HepG2 (cell line): Measurements from ENCODE around the gene CNGA1.

Experiments
- CEBPB ChIP-seq: IDR thresholded peaks from 2 replicates; pipeline ENCODE4 v1.6.1; 2011; ENCODE audit warnings: low read depth, low read length, improper control_type of control experiment, borderline replicate concordance
- DRAP1 ChIP-seq: IDR thresholded peaks from 2 replicates; pipeline ENCODE4 v1.6.1; 2016; ENCODE audit warnings: missing genetic modification reagents, missing compliant biosample characterization
- MED8 ChIP-seq: sonication (generic); formaldehyde crosslinking; IDR thresholded peaks from 2 replicates; pipeline ENCODE4 v1.8.1; 2023; ENCODE audit warnings: mild to moderate bottlenecking, missing genetic modification reagents; ENCODE audit not compliant: insufficient replicate concordance
- POLR2A ChIP-seq, 2 experiments: IDR thresholded peaks; 2 replicates each; pipeline ENCODE4 v1.6.1; 2011; ENCODE audit warnings: low read depth in 2 of 2, low read length in 2 of 2, mild to moderate bottlenecking in 1 of 2, moderate library complexity in 1 of 2; ENCODE audit not compliant: insufficient read depth in 1 of 2
- SMC3 ChIP-seq: IDR thresholded peaks from 2 replicates; pipeline ENCODE4 v1.6.1; 2011; ENCODE audit warnings: low read length, improper control_type of control experiment
- ZFP36 ChIP-seq: fragments of 150-350 bp; IDR thresholded peaks from 2 replicates; pipeline ENCODE4 v1.6.1; 2018; ENCODE audit warnings: borderline replicate concordance, low read length, low read depth; ENCODE audit not compliant: partially characterized antibody
- ZNF121 ChIP-seq: sonication (generic); formaldehyde crosslinking; IDR thresholded peaks from 2 replicates; pipeline ENCODE4 v1.5.0; 2020; ENCODE audit warnings: mild to moderate bottlenecking, missing genetic modification reagents
- ZNF207 ChIP-seq: fragments of 450-650 bp; IDR thresholded peaks from 2 replicates; pipeline ENCODE4 v1.6.1; 2016; ENCODE audit warnings: antibody characterized with exemption, borderline replicate concordance
- ZNF550 ChIP-seq: sonication (generic); formaldehyde crosslinking; IDR thresholded peaks from 2 replicates; pipeline ENCODE4 v1.4.0; 2020; ENCODE audit warnings: mild to moderate bottlenecking, missing genetic modification reagents, borderline replicate concordance
- ZNF749 ChIP-seq: sonication (generic); formaldehyde crosslinking; IDR thresholded peaks from 2 replicates; pipeline ENCODE4 v1.8.0; 2022; ENCODE audit warnings: mild to moderate bottlenecking, missing genetic modification reagents, moderate library complexity, borderline replicate concordance

GRCh38 chr4:48012824-48013223 is 3.7 kb downstream of the CNGA1 start:
- TF ChIP-seq ZNF749 (CRISPR knock-in tag) (no peak), CEBPB (no peak), ZNF207 (no peak), SMC3 (no peak), ZNF121 (no peak), ZFP36 (no peak), DRAP1 (no peak), ZNF550 (CRISPR knock-in tag) (no peak), POLR2A (IDR thresholded peaks at IDR 0.05; ENCODE audit: insufficient read depth in 1 of 2, low read depth in 2 of 2, low read length in 2 of 2) (no peak), MED8 (no peak)
